ENCODE results near the gene CASP10.
A peak's percentile ranks its signal among the peaks of the same experiment; 100 is the strongest.

The CASP10 gene

GRCh38 chr2:201275069-201275468 lies 92.1 kb downstream of the CASP10 start:
- Histone ChIP-seq H3K36me3 (ENCODE audit: insufficient read depth, low read length) (peaks cover 97% of the 10 kb centered on the region), H3K79me2 (ENCODE audit: insufficient read depth, low read length) (peaks cover 34% of the 10 kb centered on the region), H3K27ac (ENCODE audit: low read length) (no peak overlapping the region), H2AFZ (ENCODE audit: low read depth, low read length) (no peak overlapping the region), H3K4me1 (ENCODE audit: insufficient read depth, low read length) (no peaks in the 10 kb centered on the region), H3K9ac (ENCODE audit: low read depth, low read length) (no peak overlapping the region), H3K4me3 (ENCODE audit: low read depth in 1 of 2, low read length in 2 of 2) (no peak overlapping the region), H3K27me3 (ENCODE audit: insufficient read depth, low read length, poor library complexity) (no peaks in the 10 kb centered on the region), H4K20me1 (ENCODE audit: insufficient read depth, low read length) (peaks cover 17% of the 10 kb centered on the region), H3K9me3 (ENCODE audit: insufficient read depth, low read length, severe bottlenecking) (no peaks in the 10 kb centered on the region), H3K4me2 (ENCODE audit: insufficient read depth, low read length) (no peak overlapping the region)
- ATAC-seq (ENCODE audit: insufficient read depth, low read depth), result no peak
- no peak for DNase-seq
- TF ChIP-seq, protein P1, sequence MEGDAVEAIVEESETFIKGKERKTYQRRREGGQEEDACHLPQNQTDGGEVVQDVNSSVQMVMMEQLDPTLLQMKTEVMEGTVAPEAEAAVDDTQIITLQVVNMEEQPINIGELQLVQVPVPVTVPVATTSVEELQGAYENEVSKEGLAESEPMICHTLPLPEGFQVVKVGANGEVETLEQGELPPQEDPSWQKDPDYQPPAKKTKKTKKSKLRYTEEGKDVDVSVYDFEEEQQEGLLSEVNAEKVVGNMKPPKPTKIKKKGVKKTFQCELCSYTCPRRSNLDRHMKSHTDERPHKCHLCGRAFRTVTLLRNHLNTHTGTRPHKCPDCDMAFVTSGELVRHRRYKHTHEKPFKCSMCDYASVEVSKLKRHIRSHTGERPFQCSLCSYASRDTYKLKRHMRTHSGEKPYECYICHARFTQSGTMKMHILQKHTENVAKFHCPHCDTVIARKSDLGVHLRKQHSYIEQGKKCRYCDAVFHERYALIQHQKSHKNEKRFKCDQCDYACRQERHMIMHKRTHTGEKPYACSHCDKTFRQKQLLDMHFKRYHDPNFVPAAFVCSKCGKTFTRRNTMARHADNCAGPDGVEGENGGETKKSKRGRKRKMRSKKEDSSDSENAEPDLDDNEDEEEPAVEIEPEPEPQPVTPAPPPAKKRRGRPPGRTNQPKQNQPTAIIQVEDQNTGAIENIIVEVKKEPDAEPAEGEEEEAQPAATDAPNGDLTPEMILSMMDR (IDR thresholded peaks at IDR 0.05; ENCODE audit: borderline replicate concordance, extremely low read depth, low read length, poor library complexity, severe bottlenecking), result no peak
- TF ChIP-seq EZH2 (IDR thresholded peaks at IDR 0.05; ENCODE audit: borderline replicate concordance, low read depth, low read length, severe bottlenecking), result no peak

GRCh38 chr2:201275990-201276389 lies 93.0 kb downstream of the CASP10 start:
- H3K4me1 ChIP-seq (ENCODE audit: insufficient read depth, low read length), result no peaks in the 10 kb centered on the region
- H3K9ac ChIP-seq (ENCODE audit: low read depth, low read length), result no peak overlapping the region
- no peak overlapping the region for H3K4me2 ChIP-seq (ENCODE audit: insufficient read depth, low read length)
- no peak overlapping the region for H2AFZ ChIP-seq (ENCODE audit: low read depth, low read length)
- ATAC-seq (ENCODE audit: insufficient read depth, low read depth) (no peak), DNase-seq (no peak)
- peaks cover 12% of the 10 kb centered on the region for H4K20me1 ChIP-seq (ENCODE audit: insufficient read depth, low read length)
- H3K79me2 ChIP-seq (ENCODE audit: insufficient read depth, low read length), result peaks cover 25% of the 10 kb centered on the region
- H3K27me3 ChIP-seq (ENCODE audit: insufficient read depth, low read length, poor library complexity), result no peaks in the 10 kb centered on the region
- H3K4me3 ChIP-seq (ENCODE audit: low read depth in 1 of 2, low read length in 2 of 2), result no peak overlapping the region
- H3K9me3 ChIP-seq (ENCODE audit: insufficient read depth, low read length, severe bottlenecking), result no peaks in the 10 kb centered on the region
- H3K36me3 ChIP-seq (ENCODE audit: insufficient read depth, low read length), result peaks cover 97% of the 10 kb centered on the region
- TF ChIP-seq, protein P1 (IDR thresholded peaks at IDR 0.05; ENCODE audit: borderline replicate concordance, extremely low read depth, low read length, poor library complexity, severe bottlenecking), result peak; percentile 32
- TF ChIP-seq EZH2 (IDR thresholded peaks at IDR 0.05; ENCODE audit: borderline replicate concordance, low read depth, low read length, severe bottlenecking), result no peak
- H3K27ac ChIP-seq (ENCODE audit: low read length), result no peak overlapping the region

GRCh38 chr2:201276511-201276910 lies 93.6 kb downstream of the CASP10 start:
- Histone ChIP-seq H3K4me2 (ENCODE audit: insufficient read depth, low read length) (no peak overlapping the region), H3K4me1 (ENCODE audit: insufficient read depth, low read length) (no peaks in the 10 kb centered on the region), H3K27me3 (ENCODE audit: insufficient read depth, low read length, poor library complexity) (no peaks in the 10 kb centered on the region), H2AFZ (ENCODE audit: low read depth, low read length) (no peak overlapping the region), H4K20me1 (ENCODE audit: insufficient read depth, low read length) (peaks cover 8% of the 10 kb centered on the region), H3K27ac (ENCODE audit: low read length) (no peak overlapping the region; the same call in 1 of the 2 replicates), H3K4me3 (ENCODE audit: low read depth in 1 of 2, low read length in 2 of 2) (no peak overlapping the region), H3K36me3 (ENCODE audit: insufficient read depth, low read length) (peaks cover 96% of the 10 kb centered on the region), H3K9me3 (ENCODE audit: insufficient read depth, low read length, severe bottlenecking) (no peaks in the 10 kb centered on the region), H3K9ac (ENCODE audit: low read depth, low read length) (no peak overlapping the region), H3K79me2 (ENCODE audit: insufficient read depth, low read length) (peaks cover 21% of the 10 kb centered on the region)
- TF ChIP-seq, protein P1 (IDR thresholded peaks at IDR 0.05; ENCODE audit: borderline replicate concordance, extremely low read depth, low read length, poor library complexity, severe bottlenecking), result no peak
- no peak for TF ChIP-seq EZH2 (IDR thresholded peaks at IDR 0.05; ENCODE audit: borderline replicate concordance, low read depth, low read length, severe bottlenecking)
- ATAC-seq (ENCODE audit: insufficient read depth, low read depth) (no peak), DNase-seq (no peak)
